Psoas muscle (tissue), 8 donors: Measurements from ENCODE around the gene AFF3. TPM values are rescaled to one million over a fixed set of nuclear protein-coding genes. Genes with fewer than 3 reads are reported as not detected.

ENCODE experiments used
- ATAC-seq, 4 donors: fragments of 200-7000 bp; cut with Tn5 transposase; one replicate each; pipeline ENCODE4 v1.9.1; 2020; ENCODE audit warnings: moderate library complexity in 3 of 4, mild to moderate bottlenecking in 2 of 4
- DNase-seq, 2 donors: peaks; one replicate each; pipeline ENCODE4 v3.0.0-alpha.2; 2020
- H3K27ac ChIP-seq: fragments of 200-600 bp; one replicate; pipeline ENCODE4 v1.8.0; 2022
- H3K27me3 ChIP-seq, 3 donors: fragments of 200-600 bp in 1 of 3; one replicate each; pipeline versions ENCODE4 v1.6.1 to v1.8.0; 2013 to 2022; ENCODE audit warnings: low read length in 2 of 3, mild to moderate bottlenecking in 2 of 3, moderate library complexity in 1 of 3; ENCODE audit not compliant: insufficient read depth in 3 of 3
- H3K36me3 ChIP-seq, 2 donors: fragments of 200-600 bp in 1 of 2; one replicate each; pipeline versions ENCODE4 v1.6.1 to v1.8.0; 2013 to 2022; ENCODE audit warnings: low read depth in 1 of 2, mild to moderate bottlenecking in 1 of 2, moderate library complexity in 1 of 2; ENCODE audit not compliant: insufficient read depth in 1 of 2
- H3K4me1 ChIP-seq: fragments of 200-600 bp; one replicate; pipeline ENCODE4 v1.8.0; 2022
- H3K4me3 ChIP-seq: fragments of 200-600 bp; one replicate; pipeline ENCODE4 v1.8.0; 2022; ENCODE audit warnings: mild to moderate bottlenecking
- H3K9me3 ChIP-seq: fragments of 200-600 bp; one replicate; pipeline ENCODE4 v1.8.0; 2022
- CTCF ChIP-seq: fragments of 200-600 bp; IDR thresholded peaks from one replicate; pipeline ENCODE4 v1.8.0; 2022; ENCODE audit warnings: antibody characterized with exemption
- WGBS, 3 donors: extraction: QIAGEN DNeasy Blood & Tissue Kit; methylation state at CpG; one replicate each; pipeline versions ENCODE4 v1.1.6 to v1.1.7; 2013; 5-methylcytosine and 5-hydroxymethylcytosine counted together
- intact Hi-C, 2 donors: fragments of 100-400 bp; cut with DNase I; formaldehyde crosslinking; loops; one replicate each; pipeline versions ENCODE4 v1.11.0 to v1.14.2; 2022
- polyA plus RNA-seq, 3 donors: library from polyadenylated mRNA; stranded (reverse); fragments of 200-250 nt; gene quantifications; one replicate each; pipeline ENCODE4 v1.2.3, GENCODE V29; 2013
- total RNA-seq, 4 donors: library from RNA; stranded (reverse); fragmentation: NEBNext Ultra II Directional in 2 of 4; extraction: Animal tissue kit (Norgen Biotek cat#: 25700) in 2 of 4; gene quantifications; one replicate each; pipeline versions ENCODE4 v1.2.1 to v1.2.4, GENCODE V29; 2021 to 2023
- donor health status: healthy with polysubstance abuse.
- donor health status: DM: no; HTN: no; CAD: no; lungs with moderate emphysema.
- donor health status: Bipolar disorder and iron deficiency.
- donor health status: healthy.
- donor health status: DM: yes; HTN: yes; CAD: no.
- donor health status: DM: no; HTN: no; CAD: no.
- donor health status: DM: no; HTN: no; CAD: no.
- donor health status: DM: yes; HTN: yes; CAD: no.

Gene AFF3
- total and polyA plus RNA-seq, 7 donors = 0.08 to 2.9 (median 0.44) TPM

DNA sequence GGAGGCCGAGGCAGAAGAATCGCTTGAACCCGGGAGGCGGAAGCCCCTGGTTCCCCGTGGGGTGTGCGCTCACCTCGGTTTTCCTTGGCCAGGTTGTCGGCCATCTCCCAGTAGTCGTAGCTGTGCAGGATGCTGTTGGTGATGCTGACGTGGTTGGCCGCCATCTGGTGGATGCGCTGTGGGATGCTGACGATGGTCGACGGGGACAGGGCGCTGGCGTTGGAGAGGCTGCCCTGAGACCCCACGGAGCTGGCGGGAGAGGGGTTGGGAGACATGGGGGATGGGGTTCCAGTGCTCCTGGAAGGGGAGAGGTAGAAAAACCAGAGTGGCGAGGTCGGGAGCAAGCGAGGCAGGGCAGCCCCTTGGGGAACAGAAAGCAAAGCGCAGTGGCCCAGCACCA is 588.2 kb downstream of the AFF3 start:
- no peak overlapping the region for H3K27ac ChIP-seq
- H3K9me3 ChIP-seq = no peaks in the 10 kb centered on the region
- intact Hi-C loops = loop anchor here in 1 of 2 donors (10.0 kb wide), 1 partner anchor 831 kb away; no protein-coding TSS in a partner anchor
- TF ChIP-seq CTCF = no peak
- H3K36me3 ChIP-seq = peaks cover 0 to 3% of the 10 kb centered on the region in 2 donors
- DNase-seq = no peak
- ATAC-seq = no peak
- WGBS, 3 donors = 66 to 71% (median 67%) methylated on average over 23 of the region's 23 CpGs
- H3K27me3 ChIP-seq = no peaks in the 10 kb centered on the region
- H3K4me1 ChIP-seq = no peaks in the 10 kb centered on the region
- H3K4me3 ChIP-seq = no peak overlapping the region

- H3K27me3 ChIP-seq = no peaks in the 10 kb centered on the region
- H3K27ac ChIP-seq = no peak overlapping the region
- no peaks in the 10 kb centered on the region for H3K9me3 ChIP-seq
- TF ChIP-seq CTCF = no peak
- 50 to 59% (median 59%) methylated on average over 2 of the region's 2 CpGs for WGBS, 3 donors
- intact Hi-C loops = loop anchor here in 1 of 2 donors (10.0 kb wide), 1 partner anchor 832 kb away; no protein-coding TSS in a partner anchor
- no peak for ATAC-seq
- peaks cover 0 to 3% of the 10 kb centered on the region in 2 donors for H3K36me3 ChIP-seq
- H3K4me1 ChIP-seq = no peaks in the 10 kb centered on the region
- no peak for DNase-seq
- no peak overlapping the region for H3K4me3 ChIP-seq
These were observed 589.9 kb downstream of the AFF3 start for GRCh38 chr2:99552529-99552928.

GRCh38 chr2:99550368-99550767 is 592.0 kb downstream of the AFF3 start:
- H3K4me3 ChIP-seq = no peak overlapping the region
- WGBS, 3 donors = 80 to 90% (median 83%) methylated on average over 5 of the region's 5 CpGs
- intact Hi-C loops = loop anchor here in 1 of 2 donors (10.0 kb wide), 1 partner anchor 834 kb away; no protein-coding TSS in a partner anchor
- H3K27me3 ChIP-seq = no peaks in the 10 kb centered on the region
- no peak for ATAC-seq
- H3K4me1 ChIP-seq = no peaks in the 10 kb centered on the region
- H3K27ac ChIP-seq = no peak overlapping the region
- no peak for DNase-seq
- no peaks in the 10 kb centered on the region for H3K9me3 ChIP-seq
- H3K36me3 ChIP-seq = peaks cover 0 to 3% of the 10 kb centered on the region in 2 donors
- no peak for TF ChIP-seq CTCF

GRCh38 chr2:99545604-99546003 is 596.8 kb downstream of the AFF3 start:
- H3K4me3 ChIP-seq = no peak overlapping the region
- H3K4me1 ChIP-seq = no peaks in the 10 kb centered on the region
- H3K27me3 ChIP-seq = peaks cover 0 to 6% (median 0%) of the 10 kb centered on the region in 3 donors
- no peaks in the 10 kb centered on the region for H3K36me3 ChIP-seq
- WGBS, 3 donors = 31 to 58% (median 36%) methylated on average over 3 of the region's 3 CpGs
- no peak for DNase-seq
- intact Hi-C loops = no loop called here
- TF ChIP-seq CTCF = no peak
- ATAC-seq = no peak
- no peak overlapping the region for H3K27ac ChIP-seq
- no peaks in the 10 kb centered on the region for H3K9me3 ChIP-seq

DNA sequence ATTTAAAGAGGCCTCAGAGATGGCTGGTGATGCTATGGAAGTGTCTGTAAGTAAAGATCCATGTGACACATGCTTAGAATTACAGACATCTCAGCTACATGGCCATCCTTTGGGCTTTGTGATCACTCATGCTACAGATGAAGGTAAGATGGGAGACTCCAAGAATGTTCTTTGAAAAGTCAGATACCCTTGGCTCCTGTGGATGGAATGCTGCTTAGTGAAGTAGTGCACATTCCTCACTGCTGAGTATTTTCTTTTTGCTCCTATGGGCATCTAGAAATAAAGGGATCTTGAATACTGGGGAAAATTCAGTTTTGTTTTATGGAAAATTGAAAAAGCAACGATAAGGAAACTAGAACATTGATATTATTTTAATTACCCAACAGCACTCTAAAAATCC is 597.3 kb downstream of the AFF3 start:
- DNase-seq = no peak
- WGBS, 3 donors = 75 to 83% (median 79%) methylated on average over 1 of the region's 1 CpG

More for the DNA sequence above, 597.3 kb downstream of the AFF3 start:
- intact Hi-C loops = no loop called here
- ATAC-seq = no peak
- Histone ChIP-seq H3K4me3 (no peak overlapping the region), H3K4me1 (no peaks in the 10 kb centered on the region), H3K27ac (no peak overlapping the region), H3K36me3 (no peaks in the 10 kb centered on the region), H3K9me3 (no peaks in the 10 kb centered on the region), H3K27me3 (peaks cover 0 to 6% (median 0%) of the 10 kb centered on the region in 3 donors)
- TF ChIP-seq CTCF = no peak
